A549 treated with AZD9567 at 1 μM for 4 hours (cell line): ENCODE measurements around the gene CHRD. TPM values are rescaled to one million over a fixed set of nuclear protein-coding genes. Genes with fewer than 3 reads are reported as not detected.

ENCODE experiments used
- total RNA-seq: library from RNA; stranded (reverse); fragments of 200-300 nt; extraction: Qiagen RNA extraction; gene quantifications from 5 replicates; pipeline ENCODE4 v1.2.3, GENCODE V29; 2022; ENCODE audit not compliant: insufficient read depth

The CHRD gene
- total RNA-seq: 0.15 to 0.35 TPM (median 0.25 TPM) in 4 of 5 replicates, not detected in the other

DNA sequence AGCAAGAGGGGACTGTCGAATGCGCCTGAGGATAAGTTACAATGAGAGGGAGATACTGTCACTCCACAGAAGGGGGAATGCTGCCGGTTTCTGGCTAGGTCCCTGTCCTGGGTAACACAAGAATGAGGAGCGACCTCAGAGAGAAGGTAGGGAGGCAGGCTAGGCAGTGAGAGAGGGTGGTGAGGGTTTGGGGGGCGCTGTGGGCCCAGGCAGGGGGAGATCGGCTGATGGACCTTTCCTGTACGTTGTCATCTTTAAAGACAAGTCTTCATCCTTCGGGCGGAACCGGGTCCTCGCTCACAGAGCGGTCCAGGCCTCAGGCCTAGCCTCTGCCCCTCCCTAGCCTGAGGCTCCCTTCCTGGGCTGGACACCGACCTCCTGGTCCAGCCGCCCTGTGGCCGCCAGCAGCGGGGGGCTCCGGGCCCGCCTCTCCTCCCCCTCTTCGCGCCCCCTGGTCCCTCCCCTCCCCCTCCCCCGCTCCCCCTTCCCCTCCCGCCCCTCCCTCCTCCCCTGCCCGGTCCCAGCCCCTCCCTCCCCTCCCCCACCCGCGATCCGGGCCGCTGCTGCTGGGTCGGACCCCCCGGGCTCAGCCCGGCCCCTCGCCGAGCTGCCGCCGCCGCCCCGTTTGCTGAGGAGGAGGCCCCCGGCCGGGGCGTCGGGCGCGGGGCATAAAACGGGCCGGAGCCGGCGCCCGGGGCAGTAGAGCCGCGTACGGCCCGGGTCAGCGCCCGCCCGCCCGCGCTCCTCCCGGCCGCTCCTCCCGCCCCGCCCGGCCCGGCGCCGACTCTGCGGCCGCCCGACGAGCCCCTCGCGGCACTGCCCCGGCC, at the start of gene CHRD:
Gene CHRD (plus strand): TSS at position 697 of the 827 bp plus-strand sequence. CDS start 265 bp downstream, outside the sequence.

DNA sequence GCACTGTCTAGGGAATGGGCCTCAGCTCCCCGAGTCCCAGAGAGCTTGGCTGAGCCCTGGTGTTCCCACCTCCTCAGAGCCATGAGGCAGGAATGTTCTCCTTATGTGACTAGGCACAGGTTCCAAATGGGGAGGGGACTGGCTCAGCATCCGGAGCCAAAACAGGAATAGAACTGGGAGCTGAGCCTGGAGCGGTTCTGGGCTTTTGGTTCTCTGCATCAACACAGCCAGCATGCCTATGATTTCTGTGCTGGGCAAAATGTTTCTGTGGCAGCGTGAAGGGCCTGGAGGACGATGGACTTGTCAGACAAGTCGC, 42.5 kb upstream of the CHRD start, which contains the start of gene FAM131A:
Gene FAM131A (plus strand): TSS at position 202 of the 316 bp plus-strand sequence. CDS start 31 bp downstream, at position 233.

DNA sequence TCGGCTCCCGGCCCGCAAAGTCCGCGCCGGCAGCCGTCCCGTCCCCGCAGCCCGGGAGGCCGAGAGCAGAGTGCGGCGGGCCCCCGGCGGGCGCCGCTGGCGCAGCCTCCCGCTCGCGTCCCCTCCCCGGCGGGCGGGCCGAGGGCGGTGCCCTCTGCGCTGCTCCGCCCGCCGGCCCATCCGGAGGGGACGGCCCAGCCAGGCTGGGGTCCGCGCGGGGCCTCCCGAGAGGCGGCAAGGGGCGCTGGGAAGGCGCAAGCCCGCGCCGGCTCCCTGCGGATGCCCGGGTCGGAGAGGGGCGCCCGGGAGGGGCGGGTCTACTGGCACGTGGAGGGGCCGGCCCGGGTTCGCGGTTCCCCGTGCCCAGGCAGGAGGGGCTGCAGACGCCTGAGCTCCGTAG, 18.3 kb upstream of the CHRD start, which contains the start of the genes CLCN2 and POLR2H:
Gene CLCN2 (minus strand): TSS at position 74 of the 400 bp plus-strand sequence. CDS start 126 bp downstream, outside the sequence.
Gene POLR2H (plus strand): TSS at position 179 of the 400 bp plus-strand sequence. CDS start 1,783 bp downstream, outside the sequence.

DNA sequence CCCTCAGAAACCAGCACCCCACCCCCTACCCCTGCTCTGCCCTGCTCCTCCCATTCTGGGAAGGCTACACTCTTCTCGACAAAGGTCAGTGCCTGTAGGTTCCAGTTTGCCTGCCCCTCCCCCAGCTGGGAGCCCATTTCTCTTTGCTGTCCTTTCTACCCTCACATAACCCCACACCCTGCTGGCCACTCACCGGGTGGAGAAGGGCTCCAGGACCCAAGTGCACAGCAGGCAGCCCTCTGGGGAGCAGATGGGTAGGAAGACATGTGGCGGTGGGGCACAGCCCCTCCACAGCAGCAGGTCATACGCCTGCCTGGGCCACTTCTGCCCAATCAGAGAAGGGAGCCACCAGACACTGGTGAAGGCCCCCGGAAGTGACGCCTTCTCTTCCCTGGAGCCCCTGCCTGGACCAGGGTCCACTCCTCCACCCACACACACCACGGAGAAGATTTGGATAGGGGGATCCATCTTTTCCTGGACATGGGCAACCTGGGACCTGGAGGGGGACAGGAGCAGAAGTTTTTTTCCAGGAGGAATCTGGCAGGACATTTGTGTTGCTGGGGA, 1.9 kb upstream of the CHRD start, which contains the start of gene THPO:
Gene THPO (minus strand): TSS at position 326 of the 564 bp plus-strand sequence. CDS start 1,948 bp downstream, outside the sequence.

Other genes starting within 250 kb of the CHRD start
- 20.0 to 30.1 TPM (median 29.4 TPM) in 5 replicates for gene EIF2B5, start 244.7 kb upstream of the CHRD start, total RNA-seq
- 19.5 to 27.8 TPM (median 26.1 TPM) in 5 replicates for gene DVL3, start 224.7 kb upstream of the CHRD start, total RNA-seq
- gene AP2M1, start 205.2 kb upstream of the CHRD start, total RNA-seq: 297 to 322 TPM (median 311 TPM) in 5 replicates
- 29.6 to 39.2 TPM (median 36.9 TPM) in 5 replicates for gene ABCF3, start 193.9 kb upstream of the CHRD start, total RNA-seq
- gene VWA5B2, start 150.5 kb upstream of the CHRD start, total RNA-seq: 0.31 to 0.63 TPM (median 0.49 TPM) in 4 of 5 replicates, not detected in the other
- gene ALG3, start 131.1 kb upstream of the CHRD start, total RNA-seq: 54.6 to 81.9 TPM (median 70.6 TPM) in 5 replicates
- gene EEF1AKMT4, start 130.4 kb upstream of the CHRD start, total RNA-seq: 11.9 to 14.1 TPM (median 13.0 TPM) in 5 replicates
- 1.3 to 1.7 TPM (median 1.4 TPM) in 4 of 5 replicates, not detected in the other for gene CAMK2N2, start 118.5 kb upstream of the CHRD start, total RNA-seq
- not detected in 5 replicates for gene ECE2, start 104.0 kb upstream of the CHRD start, total RNA-seq
- 299 to 355 TPM (median 301 TPM) in 5 replicates for gene PSMD2, start 80.8 kb upstream of the CHRD start, total RNA-seq
- 234 to 275 TPM (median 244 TPM) in 5 replicates for gene EIF4G1, start 65.4 kb upstream of the CHRD start, total RNA-seq
- gene FAM131A, start 42.5 kb upstream of the CHRD start, total RNA-seq: 11.0 to 12.3 TPM (median 11.8 TPM) in 5 replicates
- 2.6 to 7.0 TPM (median 6.4 TPM) in 5 replicates for gene CLCN2, start 18.4 kb upstream of the CHRD start, total RNA-seq
- gene POLR2H, start 18.3 kb upstream of the CHRD start, total RNA-seq: 75.8 to 84.8 TPM (median 81.8 TPM) in 5 replicates
- gene THPO, start 1.8 kb upstream of the CHRD start, total RNA-seq: 0.06 TPM in 1 of 5 replicates, not detected in the others
- gene EPHB3, start 181.7 kb downstream of the CHRD start, total RNA-seq: 0.28 to 0.80 TPM (median 0.58 TPM) in 5 replicates